ENCODE data around the gene CASP10.
"Not testable (repeated sequence)": the region's sequence is repeated elsewhere in the genome, so short reads cannot be mapped to it uniquely, and the experiment has no call there.

CASP10 gene

DNA sequence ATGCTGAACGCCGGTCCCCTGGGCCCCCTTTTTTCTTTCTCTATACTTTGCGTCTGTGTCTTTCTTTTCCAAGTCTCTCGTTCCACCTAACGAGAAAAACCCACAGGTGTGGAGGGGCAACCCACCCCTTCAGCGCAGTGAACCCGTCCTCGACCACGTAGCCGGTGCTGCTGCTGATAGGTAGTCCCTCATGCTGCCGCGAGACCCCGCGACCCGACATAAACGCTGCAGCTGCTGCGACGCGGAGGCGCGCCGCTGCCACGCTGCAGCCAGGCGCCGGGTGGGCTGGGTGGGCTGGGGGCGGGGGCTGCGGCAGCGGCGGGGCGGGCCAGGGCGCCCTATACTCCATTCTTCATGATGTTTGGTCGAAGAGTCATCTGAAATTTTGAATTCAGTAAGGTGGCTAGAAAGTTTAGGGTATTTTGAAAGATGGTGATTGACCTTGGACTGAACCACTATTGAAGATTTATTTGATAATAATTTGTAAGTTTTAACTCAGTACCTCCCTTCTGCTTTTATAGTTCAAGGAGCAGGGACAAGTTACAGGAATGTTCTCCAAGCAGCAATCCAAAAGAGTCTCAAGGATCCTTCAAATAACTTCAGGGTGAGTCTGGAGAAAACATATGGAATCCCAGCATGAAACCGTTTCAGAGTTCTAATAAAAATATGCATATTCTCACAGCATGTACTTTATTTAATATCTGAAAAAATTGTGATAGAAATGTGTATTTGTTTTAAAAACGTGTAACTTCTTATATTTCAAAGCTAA, 42.9 kb upstream of the CASP10 start:
- Histone ChIP-seq H3K27me3 (no peaks in the 10 kb centered on the region), H4K20me1 (peaks cover 0 to 94% (median 0%) of the 10 kb centered on the region in 11 experiments; a peak in 8 of 22 replicates), H3K36me3 (peaks cover 66 to 99% (median 77%) of the 10 kb centered on the region in 11 experiments), H3K4me2 (no peak overlapping the region), H3K4me1 (peaks cover 0 to 17% (median 0%) of the 10 kb centered on the region in 10 experiments; a peak in 2 of 20 replicates), H3K27ac (no peak overlapping the region), H3K9me3 (replicated peaks in 1 of 11) (no peaks in the 10 kb centered on the region), H3K4me3 (no peak overlapping the region), H3K9ac (no peak overlapping the region)
- no peak for TF ChIP-seq Cebpa-rat (IDR thresholded peaks at IDR 0.05)

GRCh38 chr2:201144101-201145051, 38.6 kb upstream of the CASP10 start:
- Histone ChIP-seq H3K4me2 (no peak overlapping the region), H3K4me1 (peaks cover 0 to 27% (median 0%) of the 10 kb centered on the region in 10 experiments; a peak in 6 of 20 replicates), H3K9ac (no peak overlapping the region), H3K27ac (no peak overlapping the region), H3K4me3 (no peak overlapping the region), H4K20me1 (peaks cover 0 to 63% (median 0%) of the 10 kb centered on the region in 11 experiments; a peak in 4 of 22 replicates), H3K9me3 (replicated peaks in 1 of 11) (no peaks in the 10 kb centered on the region), H3K27me3 (no peaks in the 10 kb centered on the region), H3K36me3 (peaks cover 27 to 92% (median 41%) of the 10 kb centered on the region in 11 experiments; a peak in 21 of 22 replicates)
- TF ChIP-seq Cebpa-rat (IDR thresholded peaks at IDR 0.05): no peak

GRCh38 chr2:201148434-201148990, 34.4 kb upstream of the CASP10 start:
- Histone ChIP-seq H3K27ac (peak overlapping the region in 3 of 11 experiments; percentile 4 to 51 (median 32); a peak in 4 of 22 replicates), H3K4me1 (peaks cover 0 to 65% (median 15%) of the 10 kb centered on the region in 10 experiments; a peak in 14 of 20 replicates)

GRCh38 chr2:201149064-201149820, 33.7 kb upstream of the CASP10 start:
- H3K4me3 ChIP-seq: no peak overlapping the region
- no peak for TF ChIP-seq Cebpa-rat (IDR thresholded peaks at IDR 0.05)
- peak overlapping the region in 3 of 11 experiments; percentile 4 to 51 (median 32); a peak in 3 of 22 replicates for H3K27ac ChIP-seq

More at GRCh38 chr2:201148434-201148990, 34.4 kb upstream of the CASP10 start:
- Histone ChIP-seq H3K9me3 (replicated peaks in 1 of 11) (no peaks in the 10 kb centered on the region), H3K4me3 (no peak overlapping the region), H3K4me2 (peak overlapping the region in 3 of 11 experiments; percentile 68 to 86 (median 83); a peak in 6 of 22 replicates), H3K9ac (peak overlapping the region in 1 of 11 experiments; percentile 40; a peak in 2 of 22 replicates), H3K36me3 (peaks cover 22 to 88% (median 47%) of the 10 kb centered on the region in 11 experiments), H4K20me1 (peaks cover 0 to 33% (median 0%) of the 10 kb centered on the region in 11 experiments; a peak in 3 of 22 replicates), H3K27me3 (no peaks in the 10 kb centered on the region)
- no peak for TF ChIP-seq Cebpa-rat (IDR thresholded peaks at IDR 0.05)

GRCh38 chr2:201149821-201150165, 33.1 kb upstream of the CASP10 start:
- H3K9ac ChIP-seq; H3K27ac ChIP-seq; H3K9me3 ChIP-seq (replicated peaks in 1 of 11); H3K27me3 ChIP-seq; H3K4me3 ChIP-seq: not testable (repeated sequence)
- Histone ChIP-seq H4K20me1 (peaks cover 0 to 20% (median 0%) of the 10 kb centered on the region in 11 experiments; a peak in 2 of 22 replicates), H3K4me1 (peaks cover 0 to 78% (median 15%) of the 10 kb centered on the region in 10 experiments; a peak in 14 of 20 replicates), H3K36me3 (peaks cover 25 to 87% (median 51%) of the 10 kb centered on the region in 11 experiments), H3K4me2 (peak overlapping the region in 3 of 11 experiments; percentile 68 to 86 (median 83); a peak in 6 of 22 replicates)

More at GRCh38 chr2:201149064-201149820, 33.7 kb upstream of the CASP10 start:
- Histone ChIP-seq H3K9ac (no peak overlapping the region; a peak in 1 of 22 replicates), H3K27me3 (no peaks in the 10 kb centered on the region), H3K9me3 (replicated peaks in 1 of 11) (no peaks in the 10 kb centered on the region), H3K4me1 (peaks cover 0 to 73% (median 15%) of the 10 kb centered on the region in 10 experiments; a peak in 14 of 20 replicates), H3K4me2 (peak overlapping the region in 3 of 11 experiments; percentile 68 to 86 (median 83); a peak in 6 of 22 replicates), H3K36me3 (peaks cover 20 to 88% (median 46%) of the 10 kb centered on the region in 11 experiments), H4K20me1 (peaks cover 0 to 25% (median 0%) of the 10 kb centered on the region in 11 experiments; a peak in 2 of 22 replicates)

DNA sequence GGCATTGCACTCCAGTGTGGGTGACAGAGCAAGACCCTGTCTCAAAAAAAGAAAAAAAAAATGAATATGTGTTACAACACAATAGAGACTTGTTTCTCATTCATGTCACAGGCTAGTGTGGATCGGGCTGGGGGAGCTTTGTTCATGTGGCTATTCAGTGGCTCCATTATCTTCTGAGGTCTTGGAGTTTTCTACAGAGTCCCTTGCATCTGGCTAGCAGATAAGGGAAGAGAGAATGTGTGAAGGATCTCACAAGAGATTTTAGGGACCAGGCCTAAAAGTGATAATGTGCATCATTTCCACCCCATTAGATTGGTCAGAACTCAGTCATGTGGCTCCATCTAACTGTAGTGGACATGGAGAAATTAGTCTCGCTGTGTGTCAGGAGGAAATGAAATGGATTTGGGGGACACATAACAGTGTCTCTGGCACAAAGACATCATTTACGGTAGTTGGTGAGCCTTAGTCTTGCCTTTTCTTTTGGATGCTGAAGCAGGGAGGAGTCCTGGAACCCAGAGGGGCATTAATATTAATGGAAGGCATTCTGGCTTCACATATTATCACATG, 32.4 kb upstream of the CASP10 start:
- Histone ChIP-seq H3K4me1 (peaks cover 0 to 86% (median 15%) of the 10 kb centered on the region in 10 experiments; a peak in 14 of 20 replicates), H3K4me2 (peak overlapping the region in 7 of 11 experiments; percentile 33 to 86 (median 60); a peak in 12 of 22 replicates), H3K27ac (peak overlapping the region in 9 of 11 experiments; percentile 18 to 76 (median 62); a peak in 16 of 22 replicates), H4K20me1 (peaks cover 0 to 15% (median 0%) of the 10 kb centered on the region in 11 experiments; a peak in 2 of 22 replicates), H3K9me3 (replicated peaks in 1 of 11) (no peaks in the 10 kb centered on the region), H3K4me3 (no peak overlapping the region), H3K36me3 (peaks cover 31 to 84% (median 57%) of the 10 kb centered on the region in 11 experiments), H3K9ac (peak overlapping the region in 4 of 11 experiments; percentile 17 to 62 (median 25); a peak in 3 of 22 replicates), H3K27me3 (no peaks in the 10 kb centered on the region)
- no peak for TF ChIP-seq Cebpa-rat (IDR thresholded peaks at IDR 0.05)

Data from BLaER1 treated with 17β-estradiol and CSF1 and Interleukin-3, amounts not matched to agents 10 nM and 100 nM (cell line).